ENCODE data around the gene CEACAM8.
"Not testable (repeated sequence)": the region's sequence is repeated elsewhere in the genome, so short reads cannot be mapped to it uniquely, and the experiment has no call there.

Gene CEACAM8

DNA sequence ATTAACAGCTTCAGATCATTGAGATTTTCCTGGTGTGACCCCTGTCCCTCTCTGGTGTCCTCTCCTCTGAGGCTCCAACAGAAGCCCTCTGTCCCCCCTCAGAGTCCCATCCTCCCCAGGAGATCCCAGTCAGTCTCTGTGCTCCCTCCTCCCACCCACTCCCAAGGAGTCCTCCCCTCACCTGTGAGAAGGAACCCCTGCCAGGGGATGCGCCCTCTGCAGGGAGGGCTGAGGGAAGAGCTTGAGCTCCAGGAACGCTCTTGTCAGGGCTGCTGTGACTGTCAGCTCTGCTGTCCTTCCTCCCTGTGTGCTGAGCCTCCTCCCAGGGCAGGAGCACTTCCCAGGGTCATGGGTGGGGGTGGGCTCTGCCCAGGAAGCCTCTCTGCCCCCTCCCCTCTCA lies 33.2 kb downstream of the CEACAM8 start:
- peaks cover 5% of the 10 kb centered on the region for H3K4me1 ChIP-seq (ENCODE audit: insufficient read depth, low read length)
- H3K4me3 ChIP-seq (ENCODE audit: low read length): no peak overlapping the region
- H3K36me3 ChIP-seq (ENCODE audit: insufficient read depth, low read length): no peaks in the 10 kb centered on the region
- no peaks in the 10 kb centered on the region for H3K9me3 ChIP-seq (ENCODE audit: low read length)
- no peaks in the 10 kb centered on the region for H3K27me3 ChIP-seq (ENCODE audit: insufficient read depth, low read length)
- H2AFZ ChIP-seq (ENCODE audit: low read depth, low read length): no peak overlapping the region

DNA sequence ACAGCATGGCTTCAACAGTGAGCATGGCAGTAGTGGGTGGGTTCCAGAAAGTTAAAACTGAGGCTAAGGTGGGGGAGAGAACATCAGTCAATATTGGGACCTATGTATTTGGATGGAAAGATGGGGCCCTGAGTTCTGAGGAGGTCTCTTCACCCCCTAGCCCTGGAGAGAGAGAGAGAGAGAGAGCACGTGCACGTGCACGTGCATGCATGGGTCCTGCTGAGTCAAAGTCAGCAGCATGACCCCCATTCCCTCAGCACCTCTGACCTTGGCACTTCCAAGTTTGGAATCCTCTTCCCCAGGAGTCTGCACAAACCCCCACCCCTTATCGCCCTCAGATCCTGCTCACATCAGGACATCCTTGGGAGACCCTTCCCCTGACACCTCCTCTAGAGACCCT lies 34.0 kb downstream of the CEACAM8 start:
- H2AFZ ChIP-seq (ENCODE audit: low read depth, low read length): no peak overlapping the region
- no peaks in the 10 kb centered on the region for H3K9me3 ChIP-seq (ENCODE audit: low read length)
- H3K4me3 ChIP-seq (ENCODE audit: low read length): no peak overlapping the region
- H3K27me3 ChIP-seq (ENCODE audit: insufficient read depth, low read length): no peaks in the 10 kb centered on the region
- peaks cover 5% of the 10 kb centered on the region for H3K4me1 ChIP-seq (ENCODE audit: insufficient read depth, low read length)
- H3K36me3 ChIP-seq (ENCODE audit: insufficient read depth, low read length): no peaks in the 10 kb centered on the region

DNA sequence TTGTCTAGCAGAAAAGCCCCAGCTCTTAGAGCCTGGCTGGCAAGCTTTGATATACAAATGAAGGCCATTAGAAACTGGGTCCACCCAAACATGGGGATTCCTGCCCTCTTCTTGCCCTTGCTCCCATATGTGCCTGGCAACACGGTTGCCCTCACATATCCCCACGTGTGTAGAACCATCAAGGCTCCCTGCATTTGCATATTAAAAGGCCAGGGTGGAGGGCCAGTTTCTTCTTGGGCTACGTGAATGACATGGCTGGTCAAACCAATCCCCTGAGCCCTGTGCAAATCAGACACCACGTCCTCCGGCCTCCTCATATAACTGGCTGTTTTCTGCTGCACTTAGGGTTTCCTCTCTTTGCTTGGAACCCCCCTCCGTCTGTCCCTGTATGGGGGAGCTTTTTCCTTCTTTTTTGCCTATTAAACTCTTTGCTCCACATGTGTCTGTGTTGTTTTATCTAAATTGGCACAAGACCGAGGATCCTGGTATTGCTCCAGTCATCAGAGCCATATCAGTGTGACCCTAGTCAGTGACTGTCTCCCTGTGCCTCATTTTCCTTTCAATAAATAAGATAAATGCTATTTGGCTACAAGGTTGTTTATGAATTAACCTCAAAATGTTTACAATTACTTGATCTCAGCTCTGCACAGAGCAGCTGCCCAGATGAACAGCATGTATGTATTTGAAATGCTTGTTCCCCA lies 36.1 kb downstream of the CEACAM8 start:
- no peak overlapping the region for H3K4me3 ChIP-seq (ENCODE audit: low read length)
- no peaks in the 10 kb centered on the region for H3K27me3 ChIP-seq (ENCODE audit: insufficient read depth, low read length)
- peaks cover 9% of the 10 kb centered on the region for H3K4me1 ChIP-seq (ENCODE audit: insufficient read depth, low read length)
- no peaks in the 10 kb centered on the region for H3K36me3 ChIP-seq (ENCODE audit: insufficient read depth, low read length)
- H3K9me3 ChIP-seq (ENCODE audit: low read length): no peaks in the 10 kb centered on the region
- no peak overlapping the region for H2AFZ ChIP-seq (ENCODE audit: low read depth, low read length)

DNA sequence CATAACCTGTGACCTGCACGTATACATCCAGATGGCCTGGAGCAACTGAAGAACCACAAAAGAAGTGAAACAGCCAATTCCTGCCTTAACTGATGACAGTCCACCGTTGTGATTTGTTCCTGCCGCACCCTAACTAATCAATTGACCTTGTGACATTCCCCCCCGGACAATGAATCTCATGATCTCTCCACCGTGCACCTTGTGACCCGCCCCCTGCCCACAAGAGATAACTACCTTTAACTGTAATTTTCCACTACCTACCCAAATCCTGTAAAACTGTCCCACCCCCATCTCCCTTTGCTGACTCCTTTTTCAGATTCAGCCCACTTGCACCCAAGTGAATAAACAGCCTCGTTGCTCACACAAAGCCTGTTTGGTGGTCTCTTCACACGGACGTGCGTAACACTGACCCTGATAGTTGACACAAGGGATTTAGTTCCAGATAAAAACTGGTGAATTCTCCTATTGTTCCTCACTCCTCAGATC lies 37.3 kb downstream of the CEACAM8 start:
- H3K9me3 ChIP-seq (ENCODE audit: low read length); H3K4me1 ChIP-seq (ENCODE audit: insufficient read depth, low read length); H3K27me3 ChIP-seq (ENCODE audit: insufficient read depth, low read length); H3K4me3 ChIP-seq (ENCODE audit: low read length); H2AFZ ChIP-seq (ENCODE audit: low read depth, low read length); H3K36me3 ChIP-seq (ENCODE audit: insufficient read depth, low read length): not testable (repeated sequence)

DNA sequence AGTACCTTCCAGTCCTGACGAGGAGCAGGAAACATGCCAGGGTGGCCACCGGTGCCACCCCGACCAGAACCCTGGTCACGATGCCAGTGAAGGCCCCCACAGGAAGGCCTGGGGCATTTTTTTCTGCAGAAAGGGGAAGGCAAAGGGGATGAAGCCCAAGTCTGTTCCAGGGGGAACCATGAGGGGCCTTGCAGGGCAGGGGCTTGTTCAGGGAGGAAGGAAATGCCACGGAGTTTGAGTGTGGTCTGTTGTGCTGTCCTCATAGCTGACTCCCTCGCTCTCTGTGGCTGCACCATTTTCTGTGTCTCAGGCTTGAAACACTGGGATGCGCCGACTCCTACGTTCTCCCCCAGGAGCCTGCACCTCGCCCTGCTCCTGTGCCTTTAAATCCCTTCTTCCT lies 38.9 kb downstream of the CEACAM8 start:
- Histone ChIP-seq H3K27me3 (ENCODE audit: insufficient read depth, low read length) (no peaks in the 10 kb centered on the region), H2AFZ (ENCODE audit: low read depth, low read length) (no peak overlapping the region), H3K9me3 (ENCODE audit: low read length) (no peaks in the 10 kb centered on the region), H3K36me3 (ENCODE audit: insufficient read depth, low read length) (no peaks in the 10 kb centered on the region), H3K4me1 (ENCODE audit: insufficient read depth, low read length) (peaks cover 9% of the 10 kb centered on the region), H3K4me3 (ENCODE audit: low read length) (no peak overlapping the region)

DNA sequence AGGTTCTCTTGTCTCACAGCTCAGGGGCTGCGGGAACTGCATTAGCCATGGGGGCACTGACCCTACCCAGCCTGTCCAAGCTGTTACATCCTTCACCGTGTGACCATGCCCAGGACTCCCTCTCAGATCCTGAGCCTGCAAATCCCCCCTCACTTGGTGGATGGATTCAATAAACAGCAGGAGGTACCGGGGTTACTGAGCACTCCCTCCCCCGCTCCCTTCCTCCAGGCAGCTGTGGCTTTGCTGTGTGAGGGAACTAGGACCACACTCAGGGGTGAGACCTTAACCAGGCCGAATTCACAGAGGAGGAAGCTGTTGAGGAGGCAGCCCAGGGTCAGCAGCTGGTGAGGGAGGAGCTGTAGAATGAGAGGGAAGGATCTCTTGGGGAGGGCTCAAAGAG lies 39.4 kb downstream of the CEACAM8 start:
- Histone ChIP-seq H3K4me1 (ENCODE audit: insufficient read depth, low read length) (peaks cover 9% of the 10 kb centered on the region), H3K36me3 (ENCODE audit: insufficient read depth, low read length) (no peaks in the 10 kb centered on the region), H3K27me3 (ENCODE audit: insufficient read depth, low read length) (no peaks in the 10 kb centered on the region), H3K9me3 (ENCODE audit: low read length) (no peaks in the 10 kb centered on the region), H2AFZ (ENCODE audit: low read depth, low read length) (no peak overlapping the region), H3K4me3 (ENCODE audit: low read length) (no peak overlapping the region)

DNA sequence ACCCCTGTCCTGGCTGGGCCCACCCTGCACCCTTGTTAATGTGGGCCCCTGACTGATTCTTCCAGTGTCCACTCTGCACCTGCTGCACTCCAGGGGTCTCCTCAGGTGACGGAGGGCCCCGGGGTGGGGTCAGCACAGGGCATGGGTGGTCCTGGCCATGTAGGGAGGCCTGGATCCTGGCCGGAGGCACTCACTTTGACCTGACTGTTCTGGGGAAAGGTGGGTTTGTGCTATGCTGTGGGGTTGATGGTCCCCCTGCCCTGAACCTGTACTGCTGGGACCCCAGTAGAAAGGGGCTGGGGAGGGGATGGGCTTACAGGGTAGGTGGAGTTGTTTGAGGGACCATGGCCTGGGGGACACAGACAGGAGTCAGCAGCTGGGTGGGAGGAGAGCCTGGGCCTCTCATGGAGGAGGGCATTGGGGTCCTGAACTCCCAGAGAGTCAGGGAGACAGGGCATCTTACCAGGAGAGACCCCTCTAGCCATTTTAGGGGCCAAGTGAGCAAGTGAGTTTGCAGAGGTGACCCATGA lies 40.6 kb downstream of the CEACAM8 start:
- Histone ChIP-seq H3K27me3 (ENCODE audit: insufficient read depth, low read length) (no peaks in the 10 kb centered on the region), H2AFZ (ENCODE audit: low read depth, low read length) (no peak overlapping the region), H3K9me3 (ENCODE audit: low read length) (no peaks in the 10 kb centered on the region), H3K4me3 (ENCODE audit: low read length) (no peak overlapping the region), H3K36me3 (ENCODE audit: insufficient read depth, low read length) (no peaks in the 10 kb centered on the region), H3K4me1 (ENCODE audit: insufficient read depth, low read length) (peaks cover 9% of the 10 kb centered on the region)

DNA sequence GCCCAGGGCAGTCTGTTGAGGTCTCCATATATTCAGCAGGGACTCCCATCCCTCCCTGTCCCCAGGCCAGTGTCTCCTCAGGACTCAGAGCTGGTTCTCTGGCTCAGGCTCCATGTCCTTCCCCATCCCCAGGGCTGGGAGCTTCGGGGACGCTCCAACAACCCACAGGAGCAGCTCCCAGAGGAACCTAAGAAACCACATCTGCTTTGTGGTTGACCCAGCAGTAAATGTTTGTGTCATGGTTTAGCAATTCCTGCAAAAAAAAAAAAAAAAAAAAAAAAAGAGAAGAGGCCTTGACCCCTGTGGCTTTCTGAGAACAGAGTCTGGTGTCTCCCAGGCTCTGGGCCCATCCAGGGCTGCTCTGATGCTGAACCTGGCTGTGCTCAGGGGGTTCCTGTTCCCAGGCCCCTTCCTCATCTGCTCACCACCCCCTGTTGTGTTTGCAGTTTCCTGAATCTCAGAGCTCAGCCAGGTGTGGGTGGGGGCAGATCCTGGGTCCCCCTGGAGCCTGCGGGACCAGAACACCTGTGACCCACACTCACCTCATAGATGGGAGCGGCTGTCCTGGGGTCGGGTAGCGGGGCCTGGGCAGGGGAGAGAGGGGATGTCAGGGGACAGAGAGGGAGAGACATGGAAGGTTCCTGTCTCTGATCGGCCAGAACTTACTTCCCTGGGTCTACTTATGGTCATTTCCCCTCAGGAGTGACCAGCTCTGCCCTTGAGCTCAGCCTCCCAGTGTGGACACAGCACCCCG lies 41.3 kb downstream of the CEACAM8 start:
- Histone ChIP-seq H3K27me3 (ENCODE audit: insufficient read depth, low read length) (no peaks in the 10 kb centered on the region), H3K4me1 (ENCODE audit: insufficient read depth, low read length) (peaks cover 6% of the 10 kb centered on the region), H3K36me3 (ENCODE audit: insufficient read depth, low read length) (no peaks in the 10 kb centered on the region)

DNA sequence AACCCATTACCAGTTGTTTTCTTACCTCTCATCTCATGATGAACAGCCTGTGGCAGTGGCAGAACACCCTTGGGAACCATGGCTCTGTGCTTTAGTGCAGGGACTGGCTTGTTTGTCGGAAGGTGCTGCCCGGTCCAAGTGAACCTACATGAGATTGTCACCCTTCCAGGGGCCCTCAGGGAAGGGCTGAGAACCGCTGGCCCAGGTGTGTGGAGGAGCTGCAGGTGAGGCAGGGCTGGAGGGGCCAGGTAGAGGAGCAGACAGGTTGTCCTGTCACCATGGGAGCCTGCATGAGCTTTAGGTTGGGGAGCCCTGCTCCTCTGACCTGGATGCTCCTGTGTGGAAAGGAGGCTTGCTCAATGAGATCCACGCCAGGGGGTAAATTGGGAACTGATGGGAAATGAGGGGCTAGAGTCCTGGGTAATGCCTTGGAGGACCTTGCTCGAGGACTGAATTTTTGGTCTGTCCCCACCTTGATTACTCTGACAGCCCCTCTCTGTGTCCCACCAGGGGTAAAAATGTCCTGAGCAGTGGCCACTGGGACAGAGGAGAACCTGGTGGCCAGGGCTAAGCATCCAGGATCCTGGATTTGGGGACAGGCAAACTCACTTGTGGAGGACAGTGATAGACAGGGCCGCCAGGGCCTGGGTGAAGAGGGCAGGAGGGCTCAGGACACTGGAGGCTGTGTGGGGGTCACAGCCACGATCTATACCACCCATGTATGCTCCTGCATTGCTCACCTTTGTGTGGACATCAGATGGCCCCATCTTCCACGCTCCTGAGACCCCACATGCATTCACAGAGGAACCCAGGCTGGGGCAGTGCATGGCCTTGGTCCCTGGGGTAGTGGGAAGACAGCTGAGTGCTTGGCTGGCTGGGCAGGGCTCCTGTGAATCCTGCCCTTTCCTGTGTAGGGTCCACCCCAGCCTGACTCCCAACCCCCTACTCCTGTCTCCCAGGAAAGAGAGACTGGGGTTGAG lies 42.3 kb downstream of the CEACAM8 start:
- Histone ChIP-seq H3K36me3 (ENCODE audit: insufficient read depth, low read length) (no peaks in the 10 kb centered on the region), H2AFZ (ENCODE audit: low read depth, low read length) (no peak overlapping the region), H3K4me3 (ENCODE audit: low read length) (no peak overlapping the region), H3K27me3 (ENCODE audit: insufficient read depth, low read length) (no peaks in the 10 kb centered on the region), H3K4me1 (ENCODE audit: insufficient read depth, low read length) (peaks cover 4% of the 10 kb centered on the region), H3K9me3 (ENCODE audit: low read length) (no peaks in the 10 kb centered on the region)

More for the DNA sequence above, 41.3 kb downstream of the CEACAM8 start:
- Histone ChIP-seq H3K4me3 (ENCODE audit: low read length) (no peak overlapping the region), H3K9me3 (ENCODE audit: low read length) (no peaks in the 10 kb centered on the region), H2AFZ (ENCODE audit: low read depth, low read length) (no peak overlapping the region)

DNA sequence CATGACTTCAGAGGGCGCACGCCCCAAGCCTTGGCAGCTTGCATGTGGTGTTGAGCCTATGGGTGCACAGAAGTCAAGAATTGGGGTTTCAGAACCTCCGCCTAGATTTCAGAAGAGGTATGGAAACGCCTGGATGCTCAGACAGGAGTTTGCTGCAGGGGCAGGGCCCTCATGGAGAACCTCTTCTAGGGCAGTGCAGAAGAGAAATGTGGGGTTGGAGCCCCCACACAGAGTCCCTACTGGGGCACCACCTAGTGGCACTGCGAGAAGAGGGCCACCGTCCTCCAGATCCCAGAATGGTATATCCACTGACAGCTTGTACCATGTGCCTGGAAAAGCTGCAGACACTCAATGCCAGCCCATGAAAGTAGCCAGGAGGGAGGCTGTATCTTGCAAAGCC lies 44.2 kb downstream of the CEACAM8 start:
- H3K36me3 ChIP-seq (ENCODE audit: insufficient read depth, low read length); H2AFZ ChIP-seq (ENCODE audit: low read depth, low read length); H3K4me1 ChIP-seq (ENCODE audit: insufficient read depth, low read length); H3K27me3 ChIP-seq (ENCODE audit: insufficient read depth, low read length); H3K9me3 ChIP-seq (ENCODE audit: low read length); H3K4me3 ChIP-seq (ENCODE audit: low read length): not testable (repeated sequence)

DNA sequence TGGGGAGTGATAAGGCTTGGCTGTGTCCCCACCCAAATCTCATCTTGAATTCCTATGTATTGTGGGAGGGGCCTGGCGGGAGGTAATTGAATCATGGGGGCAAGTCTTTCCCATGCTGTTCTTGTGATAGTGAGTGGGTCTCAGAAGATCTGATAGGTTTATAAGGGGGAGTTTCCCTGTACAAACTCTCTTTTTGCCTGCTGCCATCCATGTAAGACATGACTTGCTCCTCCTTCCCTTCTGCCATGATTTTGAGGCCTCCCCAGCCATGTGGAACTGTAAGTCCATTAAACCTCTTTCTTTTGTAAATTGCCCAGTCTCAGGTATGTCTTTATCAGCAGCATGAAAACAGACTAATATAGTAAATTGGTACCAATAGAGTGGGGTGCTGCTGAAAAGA lies 45.7 kb downstream of the CEACAM8 start:
- not testable (repeated sequence) for H3K4me1 ChIP-seq (ENCODE audit: insufficient read depth, low read length); H2AFZ ChIP-seq (ENCODE audit: low read depth, low read length); H3K36me3 ChIP-seq (ENCODE audit: insufficient read depth, low read length); H3K4me3 ChIP-seq (ENCODE audit: low read length); H3K27me3 ChIP-seq (ENCODE audit: insufficient read depth, low read length); H3K9me3 ChIP-seq (ENCODE audit: low read length)

DNA sequence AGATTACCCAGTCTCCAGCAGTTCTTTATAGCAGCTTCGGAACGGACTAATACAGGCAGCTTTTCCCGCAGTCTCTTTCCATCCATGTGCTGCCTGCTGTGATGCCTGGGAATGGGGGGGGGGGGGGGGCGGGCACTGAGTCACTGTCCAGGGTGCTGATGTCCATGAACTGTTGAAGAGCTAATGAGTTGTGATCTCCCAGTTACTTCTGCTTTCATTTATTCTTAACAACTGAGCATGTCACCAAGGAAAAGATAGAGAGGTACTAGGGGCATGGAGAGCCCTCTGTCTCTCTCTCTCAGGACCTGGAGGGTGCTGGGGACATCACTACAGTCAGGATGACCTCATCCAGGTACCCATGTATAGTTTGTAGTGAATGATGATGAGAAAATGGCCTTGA lies 46.2 kb downstream of the CEACAM8 start:
- no peak overlapping the region for H2AFZ ChIP-seq (ENCODE audit: low read depth, low read length)

DNA sequence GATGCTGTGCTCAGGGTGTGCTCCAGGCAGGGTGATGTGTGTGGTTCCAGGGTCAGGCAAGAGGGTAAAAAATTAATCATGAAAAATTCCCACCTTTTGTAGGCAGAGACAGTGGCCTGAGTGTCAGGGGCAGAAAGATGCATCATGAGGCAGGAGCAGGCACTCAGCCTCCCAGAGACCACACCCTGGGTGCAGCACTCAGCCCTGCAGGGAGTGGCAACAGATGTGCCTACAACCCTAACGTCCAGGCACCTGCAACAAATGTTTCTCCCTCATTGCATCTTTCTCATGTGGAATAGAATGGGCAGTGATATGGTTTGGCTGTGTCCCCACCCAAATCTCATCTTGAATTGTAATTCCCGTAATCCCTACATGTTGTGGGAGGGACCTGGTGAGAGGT lies 46.8 kb downstream of the CEACAM8 start:
- no peak overlapping the region for H2AFZ ChIP-seq (ENCODE audit: low read depth, low read length)
- H3K9me3 ChIP-seq (ENCODE audit: low read length): no peaks in the 10 kb centered on the region
- H3K4me1 ChIP-seq (ENCODE audit: insufficient read depth, low read length): no peaks in the 10 kb centered on the region
- no peak overlapping the region for H3K4me3 ChIP-seq (ENCODE audit: low read length)
- no peaks in the 10 kb centered on the region for H3K36me3 ChIP-seq (ENCODE audit: insufficient read depth, low read length)
- H3K27me3 ChIP-seq (ENCODE audit: insufficient read depth, low read length): no peaks in the 10 kb centered on the region

More for the DNA sequence above, 46.2 kb downstream of the CEACAM8 start:
- no peaks in the 10 kb centered on the region for H3K36me3 ChIP-seq (ENCODE audit: insufficient read depth, low read length)
- no peaks in the 10 kb centered on the region for H3K27me3 ChIP-seq (ENCODE audit: insufficient read depth, low read length)
- no peaks in the 10 kb centered on the region for H3K9me3 ChIP-seq (ENCODE audit: low read length)
- no peak overlapping the region for H3K4me3 ChIP-seq (ENCODE audit: low read length)
- H3K4me1 ChIP-seq (ENCODE audit: insufficient read depth, low read length): no peaks in the 10 kb centered on the region

Data from neuron (in vitro differentiated cells).